ENCODE data around the gene RPLP1. TPM values are rescaled to one million over a fixed set of nuclear protein-coding genes. Genes with fewer than 3 reads are reported as not detected.

The RPLP1 gene
- total RNA-seq, 1 donor from 2014 or later, result 1,829 TPM

GRCh38 chr15:69500339-69500738, 47.7 kb downstream of the RPLP1 start:
- intact Hi-C loops (cut with micrococcal nuclease), result no loop called here
- no peak overlapping the region for H3K27ac Mint-ChIP-seq
- peaks cover 15% of the 10 kb centered on the region for H3K4me1 Mint-ChIP-seq
- DNase-seq, result no peak
- no peaks in the 10 kb centered on the region for H3K36me3 Mint-ChIP-seq (ENCODE audit: low read depth)
- peaks cover 4% of the 10 kb centered on the region for H3K27me3 Mint-ChIP-seq
- H3K4me3 Mint-ChIP-seq, result no peak overlapping the region
- H3K9me3 Mint-ChIP-seq, result no peaks in the 10 kb centered on the region

- peaks cover 15% of the 10 kb centered on the region for H3K4me1 Mint-ChIP-seq
- intact Hi-C loops (cut with micrococcal nuclease), result no loop called here
- H3K27me3 Mint-ChIP-seq, result peaks cover 4% of the 10 kb centered on the region
- no peak overlapping the region for H3K27ac Mint-ChIP-seq
- no peaks in the 10 kb centered on the region for H3K9me3 Mint-ChIP-seq
- no peaks in the 10 kb centered on the region for H3K36me3 Mint-ChIP-seq (ENCODE audit: low read depth)
- no peak overlapping the region for H3K4me3 Mint-ChIP-seq
- DNase-seq, result no peak
Measured at GRCh38 chr15:69501456-69501855, 48.8 kb downstream of the RPLP1 start.

GRCh38 chr15:69502470-69503045, 49.9 kb downstream of the RPLP1 start:
- Mint-ChIP-seq H3K27ac (no peak overlapping the region), H3K4me1 (peaks cover 7% of the 10 kb centered on the region), H3K36me3 (ENCODE audit: low read depth) (no peaks in the 10 kb centered on the region), H3K9me3 (no peaks in the 10 kb centered on the region), H3K27me3 (peaks cover 2% of the 10 kb centered on the region), H3K4me3 (no peak overlapping the region)
- no peak for DNase-seq
- intact Hi-C loops (cut with micrococcal nuclease), result no loop called here

- intact Hi-C loops (cut with micrococcal nuclease), result no loop called here
- H3K4me1 Mint-ChIP-seq, result peaks cover 9% of the 10 kb centered on the region
- no peak for DNase-seq
- H3K27ac Mint-ChIP-seq, result no peak overlapping the region
- no peak overlapping the region for H3K4me3 Mint-ChIP-seq
- H3K9me3 Mint-ChIP-seq, result no peaks in the 10 kb centered on the region
- H3K27me3 Mint-ChIP-seq, result peaks cover 2% of the 10 kb centered on the region
- H3K36me3 Mint-ChIP-seq (ENCODE audit: low read depth), result no peaks in the 10 kb centered on the region
Measured at GRCh38 chr15:69504352-69505040, 51.9 kb downstream of the RPLP1 start.

Other genes starting within 250 kb of the RPLP1 start
- gene PAQR5, start 153.9 kb upstream of the RPLP1 start, total RNA-seq, result not detected in 2 replicates
- gene KIF23, start 38.5 kb upstream of the RPLP1 start, total RNA-seq, result 36.0 and 40.0 TPM in 2 replicates

Data from activated CD4-positive, alpha-beta T cell treated with anti-CD3 and anti-CD28 coated beads, Interleukin-2, amount 10 ng/mL, durations not matched to agents 24 days and 14 days (primary cell).